ENCODE results near the gene IRF2BPL.

IRF2BPL gene
- 119 to 262 reads per million in 2 donors for total RNA-seq

- peak; percentile 85 to 98 (median 92) for DNase-seq
Observed at GRCh38 chr14:77028384-77029231, at the start of gene IRF2BPL. TSS of gene IRF2BPL (minus strand) at chr14:77028708. CDS start at chr14:77027792, 916 bp downstream.

- DNase-seq: no peak
Observed at GRCh38 chr14:77077040-77077439, 48.5 kb upstream of the IRF2BPL start.

GRCh38 chr14:77076113-77076631, 47.7 kb upstream of the IRF2BPL start:
- no peak for DNase-seq

- DNase-seq: no peak
Observed at GRCh38 chr14:77074969-77075368, 46.5 kb upstream of the IRF2BPL start.

GRCh38 chr14:77071938-77072388, 43.5 kb upstream of the IRF2BPL start:
- no peak for DNase-seq

- DNase-seq: no peak
Observed at GRCh38 chr14:77069551-77069950, 41.0 kb upstream of the IRF2BPL start.

- DNase-seq: no peak
Observed at GRCh38 chr14:77068517-77069200, 40.2 kb upstream of the IRF2BPL start.

- peak; percentile 9 to 68 (median 42) for DNase-seq
Observed at GRCh38 chr14:77067632-77068516, 39.4 kb upstream of the IRF2BPL start.

- DNase-seq: no peak
Observed at GRCh38 chr14:77066578-77067172, 38.2 kb upstream of the IRF2BPL start.

GRCh38 chr14:77065851-77066577, 37.5 kb upstream of the IRF2BPL start:
- DNase-seq: no peak

GRCh38 chr14:77064521-77065178, 36.1 kb upstream of the IRF2BPL start:
- DNase-seq: no peak

- DNase-seq: no peak
Observed at GRCh38 chr14:77063571-77064171, 35.2 kb upstream of the IRF2BPL start.

- no peak for DNase-seq
Observed at GRCh38 chr14:77062261-77062660, 33.8 kb upstream of the IRF2BPL start.

GRCh38 chr14:77061630-77062257, 33.2 kb upstream of the IRF2BPL start:
- no peak for DNase-seq

GRCh38 chr14:77059276-77059915, 30.9 kb upstream of the IRF2BPL start:
- peak in 2 of 5 experiments; percentile 41 to 54 for DNase-seq

- DNase-seq: no peak
Observed at GRCh38 chr14:77058785-77059184, 30.3 kb upstream of the IRF2BPL start.

- no peak for DNase-seq
Observed at GRCh38 chr14:77058117-77058516, 29.6 kb upstream of the IRF2BPL start.

- no peak for DNase-seq
Observed at GRCh38 chr14:77055981-77056380, 27.5 kb upstream of the IRF2BPL start.

GRCh38 chr14:77055306-77055705, 26.8 kb upstream of the IRF2BPL start:
- peak in 1 of 5 experiments; percentile 81 for DNase-seq
